Measurements from ENCODE around the gene AKR1B15. TPM values are rescaled to one million over a fixed set of nuclear protein-coding genes. Genes with fewer than 3 reads are reported as not detected.

AKR1B15 gene
- total and polyA plus RNA-seq, 2 of the 4 experiments (the other 2 are of a cell fraction) = not detected

DNA sequence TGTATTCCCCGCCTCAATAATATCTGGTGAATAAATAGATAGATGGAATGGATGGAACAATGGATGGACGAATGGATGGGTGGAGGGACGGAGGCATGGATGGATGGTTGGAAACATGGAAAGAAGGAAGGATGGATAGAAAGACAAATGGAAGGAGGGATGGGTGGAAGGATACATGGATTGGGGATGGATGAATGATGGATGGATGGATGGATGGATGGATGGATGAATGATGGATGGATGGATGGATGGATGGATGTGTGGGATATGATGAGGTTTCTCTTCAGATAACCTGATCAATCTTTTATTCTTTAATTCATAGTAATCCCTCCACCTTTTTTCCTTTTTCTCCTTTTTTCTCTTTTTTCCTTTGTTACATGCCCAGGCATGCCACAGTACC, 3.0 kb upstream of the AKR1B15 start:
- no peaks in the 10 kb centered on the region for H3K9me1 ChIP-seq (ENCODE audit: insufficient read depth, low read length)
- H2BK5ac ChIP-seq (ENCODE audit: low read depth, low read length, poor library complexity, severe bottlenecking) = no peak overlapping the region
- ChIA-PET POLR2A (ENCODE audit: unreplicated experiment) (no interaction called here), CTCF (interaction anchor here (0.7 kb wide), 1 partner anchor 75 kb away, joined by 3 read pairs; no protein-coding TSS in a partner anchor)
- no TSS peak for BruUV-seq (replicated peaks)
- no peak overlapping the region for H3K27ac ChIP-seq (ENCODE audit: insufficient read depth, low read length)
- H3K4ac ChIP-seq (ENCODE audit: low read depth, low read length) = no peak overlapping the region
- no peak overlapping the region for H3K56ac ChIP-seq (ENCODE audit: extremely low read depth, insufficient read depth, low read length)
- no peak overlapping the region for H3K14ac ChIP-seq (replicated peaks; ENCODE audit: low read depth, low read length)
- H3K9me3 ChIP-seq (ENCODE audit: control insufficient read depth, insufficient read depth, low read length) = no peaks in the 10 kb centered on the region
- no peak overlapping the region for H3K4me3 ChIP-seq (ENCODE audit: insufficient read depth, low read depth, low read length)
- 90% methylated on average over 3 of the region's 3 CpGs; no CpG with 5 or more reads in 1 of the 2 experiments for WGBS, 2 experiments (ENCODE audit: extremely low coverage in 2 of 2, insufficient read length in 1 of 2)
- H3K79me1 ChIP-seq (ENCODE audit: low read depth in 1 of 2, low read length in 2 of 2) = no peaks in the 10 kb centered on the region
- H3K18ac ChIP-seq (ENCODE audit: low read depth, low read length) = no peak overlapping the region
- H4K20me1 ChIP-seq (ENCODE audit: insufficient read depth, low read length) = no peaks in the 10 kb centered on the region
- H3K4me2 ChIP-seq (ENCODE audit: low read depth, low read length) = no peak overlapping the region
- TF ChIP-seq, protein P1, sequence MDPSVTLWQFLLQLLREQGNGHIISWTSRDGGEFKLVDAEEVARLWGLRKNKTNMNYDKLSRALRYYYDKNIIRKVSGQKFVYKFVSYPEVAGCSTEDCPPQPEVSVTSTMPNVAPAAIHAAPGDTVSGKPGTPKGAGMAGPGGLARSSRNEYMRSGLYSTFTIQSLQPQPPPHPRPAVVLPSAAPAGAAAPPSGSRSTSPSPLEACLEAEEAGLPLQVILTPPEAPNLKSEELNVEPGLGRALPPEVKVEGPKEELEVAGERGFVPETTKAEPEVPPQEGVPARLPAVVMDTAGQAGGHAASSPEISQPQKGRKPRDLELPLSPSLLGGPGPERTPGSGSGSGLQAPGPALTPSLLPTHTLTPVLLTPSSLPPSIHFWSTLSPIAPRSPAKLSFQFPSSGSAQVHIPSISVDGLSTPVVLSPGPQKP (IDR thresholded peaks at IDR 0.05; ENCODE audit: borderline replicate concordance, low read depth, low read length) = no peak
- TF ChIP-seq BHLHE40 (IDR thresholded peaks at IDR 0.05; ENCODE audit: low read depth, low read length) (no peak), RAD21 (IDR thresholded peaks at IDR 0.05; ENCODE audit: low read length) (no peak), MAFK (IDR thresholded peaks at IDR 0.05; ENCODE audit: low read depth, low read length) (no peak), MXI1 (IDR thresholded peaks at IDR 0.05; ENCODE audit: borderline replicate concordance, low read depth, low read length) (no peak), NFE2L2 (IDR thresholded peaks at IDR 0.05; ENCODE audit: low read depth, low read length) (no peak), SMC3 (IDR thresholded peaks at IDR 0.05; ENCODE audit: low read depth, low read length) (no peak), POLR2A (IDR thresholded peaks at IDR 0.05; ENCODE audit: low read depth, low read length) (no peak), MAZ (IDR thresholded peaks at IDR 0.05; ENCODE audit: borderline replicate concordance, low read depth, low read length) (no peak), CEBPB (IDR thresholded peaks at IDR 0.05; ENCODE audit: low read depth, low read length) (no peak), CHD1 (IDR thresholded peaks at IDR 0.05; ENCODE audit: low read depth, low read length) (no peak), RCOR1 (IDR thresholded peaks at IDR 0.05; ENCODE audit: insufficient replicate concordance, low read length) (no peak), RFX5 (IDR thresholded peaks at IDR 0.05; ENCODE audit: low read depth, low read length) (no peak), FOS (IDR thresholded peaks at IDR 0.05; ENCODE audit: low read depth, low read length) (no peak)
- TF ChIP-seq, protein P2, sequence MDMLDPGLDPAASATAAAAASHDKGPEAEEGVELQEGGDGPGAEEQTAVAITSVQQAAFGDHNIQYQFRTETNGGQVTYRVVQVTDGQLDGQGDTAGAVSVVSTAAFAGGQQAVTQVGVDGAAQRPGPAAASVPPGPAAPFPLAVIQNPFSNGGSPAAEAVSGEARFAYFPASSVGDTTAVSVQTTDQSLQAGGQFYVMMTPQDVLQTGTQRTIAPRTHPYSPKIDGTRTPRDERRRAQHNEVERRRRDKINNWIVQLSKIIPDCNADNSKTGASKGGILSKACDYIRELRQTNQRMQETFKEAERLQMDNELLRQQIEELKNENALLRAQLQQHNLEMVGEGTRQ (IDR thresholded peaks at IDR 0.05; ENCODE audit: low read depth, low read length) = no peak
- TF ChIP-seq, protein P3, sequence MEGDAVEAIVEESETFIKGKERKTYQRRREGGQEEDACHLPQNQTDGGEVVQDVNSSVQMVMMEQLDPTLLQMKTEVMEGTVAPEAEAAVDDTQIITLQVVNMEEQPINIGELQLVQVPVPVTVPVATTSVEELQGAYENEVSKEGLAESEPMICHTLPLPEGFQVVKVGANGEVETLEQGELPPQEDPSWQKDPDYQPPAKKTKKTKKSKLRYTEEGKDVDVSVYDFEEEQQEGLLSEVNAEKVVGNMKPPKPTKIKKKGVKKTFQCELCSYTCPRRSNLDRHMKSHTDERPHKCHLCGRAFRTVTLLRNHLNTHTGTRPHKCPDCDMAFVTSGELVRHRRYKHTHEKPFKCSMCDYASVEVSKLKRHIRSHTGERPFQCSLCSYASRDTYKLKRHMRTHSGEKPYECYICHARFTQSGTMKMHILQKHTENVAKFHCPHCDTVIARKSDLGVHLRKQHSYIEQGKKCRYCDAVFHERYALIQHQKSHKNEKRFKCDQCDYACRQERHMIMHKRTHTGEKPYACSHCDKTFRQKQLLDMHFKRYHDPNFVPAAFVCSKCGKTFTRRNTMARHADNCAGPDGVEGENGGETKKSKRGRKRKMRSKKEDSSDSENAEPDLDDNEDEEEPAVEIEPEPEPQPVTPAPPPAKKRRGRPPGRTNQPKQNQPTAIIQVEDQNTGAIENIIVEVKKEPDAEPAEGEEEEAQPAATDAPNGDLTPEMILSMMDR (conservative IDR thresholded peaks at IDR 0.05; ENCODE audit: low read depth, low read length) = no peak
- H3K9ac ChIP-seq (ENCODE audit: low read depth, low read length) = no peak overlapping the region
- no peak overlapping the region for H2BK120ac ChIP-seq (ENCODE audit: low read depth, low read length)
- no peak overlapping the region for H2BK20ac ChIP-seq (ENCODE audit: low read depth, low read length)
- H4K8ac ChIP-seq (ENCODE audit: low read depth in 2 of 2, low read length in 2 of 2) = no peak overlapping the region
- DNase-seq = no peak
- no peaks in the 10 kb centered on the region for H3K36me3 ChIP-seq (ENCODE audit: control insufficient read depth, insufficient read depth, low read length)
- H4K91ac ChIP-seq (ENCODE audit: insufficient read depth, low read depth, low read length) = no peak overlapping the region
- H2BK15ac ChIP-seq (ENCODE audit: low read depth, low read length) = no peak overlapping the region
- no peaks in the 10 kb centered on the region for H3K4me1 ChIP-seq (ENCODE audit: control insufficient read depth, insufficient read depth, low read length)
- peaks cover 24% of the 10 kb centered on the region for H3K27me3 ChIP-seq (ENCODE audit: control insufficient read depth, insufficient read depth, low read length)
- dilution Hi-C loops (cut with HindIII; ENCODE audit: low sequenced_read_pairs, unreplicated experiment) = no loop called here
- ATAC-seq (ENCODE audit: low read depth) = no peak
- intact Hi-C loops (cut with micrococcal nuclease) = loop anchor here (2.0 kb wide), 1 partner anchor 25 kb away; no protein-coding TSS in a partner anchor
- no peak overlapping the region for H3K23ac ChIP-seq (ENCODE audit: low read depth, low read length)
- H2AK5ac ChIP-seq (ENCODE audit: low read depth, low read length) = no peak overlapping the region
- H4K5ac ChIP-seq (ENCODE audit: low read depth, low read length) = no peak overlapping the region
- in situ Hi-C loops (cut with MboI; ENCODE audit: low sequenced_read_pairs) = no loop called here
- H2AK9ac ChIP-seq (replicated peaks; ENCODE audit: low read depth, low read length, poor library complexity) = no peak overlapping the region
- H2AFZ ChIP-seq (replicated peaks; ENCODE audit: low read length, poor library complexity) = no peak overlapping the region
